Epithelial cell of esophagus (primary cell): ENCODE data around the gene RALGPS1.

Experiments
- DNase-seq: peaks from one replicate; pipeline ENCODE4 v3.0.0; 2010; ENCODE audit warnings: low read depth
- H3K4me3 ChIP-seq: 2 replicates; pipeline ENCODE4 v1.5.1; 2011; ENCODE audit warnings: mild to moderate bottlenecking, low read length, control low read depth
- TF ChIP-seq, protein P1 (sequence below): IDR thresholded peaks from 2 replicates; pipeline ENCODE4 v1.5.1; 2011; ENCODE audit warnings: low read depth, mild to moderate bottlenecking, low read length, control low read depth, inconsistent platforms; ENCODE audit not compliant: insufficient read depth; ENCODE audit errors: missing control alignments

Gene RALGPS1

GRCh38 chr9:126904586-126904985, 10.0 kb upstream of the RALGPS1 start:
- no peak for DNase-seq
- TF ChIP-seq, protein P1, sequence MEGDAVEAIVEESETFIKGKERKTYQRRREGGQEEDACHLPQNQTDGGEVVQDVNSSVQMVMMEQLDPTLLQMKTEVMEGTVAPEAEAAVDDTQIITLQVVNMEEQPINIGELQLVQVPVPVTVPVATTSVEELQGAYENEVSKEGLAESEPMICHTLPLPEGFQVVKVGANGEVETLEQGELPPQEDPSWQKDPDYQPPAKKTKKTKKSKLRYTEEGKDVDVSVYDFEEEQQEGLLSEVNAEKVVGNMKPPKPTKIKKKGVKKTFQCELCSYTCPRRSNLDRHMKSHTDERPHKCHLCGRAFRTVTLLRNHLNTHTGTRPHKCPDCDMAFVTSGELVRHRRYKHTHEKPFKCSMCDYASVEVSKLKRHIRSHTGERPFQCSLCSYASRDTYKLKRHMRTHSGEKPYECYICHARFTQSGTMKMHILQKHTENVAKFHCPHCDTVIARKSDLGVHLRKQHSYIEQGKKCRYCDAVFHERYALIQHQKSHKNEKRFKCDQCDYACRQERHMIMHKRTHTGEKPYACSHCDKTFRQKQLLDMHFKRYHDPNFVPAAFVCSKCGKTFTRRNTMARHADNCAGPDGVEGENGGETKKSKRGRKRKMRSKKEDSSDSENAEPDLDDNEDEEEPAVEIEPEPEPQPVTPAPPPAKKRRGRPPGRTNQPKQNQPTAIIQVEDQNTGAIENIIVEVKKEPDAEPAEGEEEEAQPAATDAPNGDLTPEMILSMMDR = no peak
- H3K4me3 ChIP-seq = no peak overlapping the region

- TF ChIP-seq, protein P1 = no peak
- H3K4me3 ChIP-seq = no peak overlapping the region
- DNase-seq = no peak
These were observed 8.5 kb upstream of the RALGPS1 start for GRCh38 chr9:126906091-126906490.

DNA sequence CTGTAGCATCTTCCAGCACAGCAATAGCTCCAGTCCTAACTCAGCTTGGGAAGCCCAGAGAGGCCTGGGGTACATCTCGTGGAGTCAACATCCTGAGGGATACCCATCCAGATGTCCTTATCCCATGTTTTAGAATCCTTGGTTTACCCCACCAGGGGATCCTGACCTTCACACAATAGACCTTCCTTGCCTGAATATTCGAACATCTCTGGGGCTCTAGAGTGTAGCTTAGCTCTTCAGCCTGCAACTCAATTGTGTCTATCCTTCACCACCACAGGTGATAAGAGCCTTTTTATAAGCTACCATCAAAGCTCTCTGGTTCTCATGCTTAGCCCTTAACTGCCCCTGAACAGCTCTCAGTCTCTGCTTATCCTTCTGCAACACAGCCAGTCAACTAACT, 7.5 kb upstream of the RALGPS1 start:
- H3K4me3 ChIP-seq = no peak overlapping the region
- no peak for DNase-seq

GRCh38 chr9:126915281-126915816, 767 bp downstream of the RALGPS1 start:
- H3K4me3 ChIP-seq = peak overlapping the region; percentile 38
- TF ChIP-seq, protein P1 = no peak
- peak; percentile 47 for DNase-seq

More for the DNA sequence above, 7.5 kb upstream of the RALGPS1 start:
- TF ChIP-seq, protein P1 = no peak

GRCh38 chr9:126915846-126916543, 1.4 kb downstream of the RALGPS1 start:
- TF ChIP-seq, protein P1 = no peak
- DNase-seq = peak; percentile 87
- H3K4me3 ChIP-seq = peak overlapping the region; percentile 38

DNA sequence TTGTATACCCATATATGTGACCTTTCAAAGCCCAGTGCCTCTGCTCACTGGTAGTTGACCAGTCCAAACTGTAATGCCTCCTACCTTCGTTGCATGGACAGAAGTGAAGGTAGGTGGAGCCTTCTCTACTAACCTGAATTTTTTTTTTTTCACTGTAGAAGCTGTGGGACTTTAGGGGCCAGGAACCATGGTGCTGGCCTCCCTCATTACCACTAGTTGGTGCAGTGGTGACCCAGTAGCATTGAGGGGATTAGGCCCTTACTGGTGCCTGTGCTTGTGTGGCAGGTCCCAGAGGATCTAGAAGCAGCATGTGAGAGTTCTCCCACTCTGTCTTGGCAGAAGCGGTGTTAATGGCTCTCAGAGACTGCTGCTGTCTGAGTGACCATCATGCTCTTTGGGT, 2.3 kb downstream of the RALGPS1 start:
- no peak overlapping the region for H3K4me3 ChIP-seq
- TF ChIP-seq, protein P1 = no peak
- no peak for DNase-seq

DNA sequence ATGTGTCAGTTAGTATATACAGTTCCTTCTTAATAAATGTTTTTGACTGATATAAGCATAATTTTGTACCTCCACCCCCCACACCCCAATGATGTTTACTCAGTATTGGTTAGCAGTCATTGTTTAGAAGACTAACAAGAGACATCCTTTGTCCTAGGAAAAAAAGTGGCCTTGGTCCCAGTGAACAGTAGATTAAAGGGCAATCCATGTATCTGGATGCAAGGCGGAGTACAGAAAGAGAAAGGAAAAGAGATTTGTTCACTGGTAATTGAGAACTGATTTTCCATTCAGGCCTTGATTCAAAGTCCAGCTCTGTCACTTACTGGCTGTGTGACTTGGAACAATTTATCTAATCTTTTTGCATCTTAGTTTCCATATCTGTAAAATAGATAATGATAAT, 4.6 kb downstream of the RALGPS1 start:
- TF ChIP-seq, protein P1 = no peak
- no peak for DNase-seq
- no peak overlapping the region for H3K4me3 ChIP-seq
